HepG2 (cell line): ENCODE measurements around the gene DEUP1. TPM values are rescaled to one million over a fixed set of nuclear protein-coding genes. Genes with fewer than 3 reads are reported as not detected.
"Not testable (repeated sequence)": the region's sequence is repeated elsewhere in the genome, so short reads cannot be mapped to it uniquely, and the experiment has no call there.

Experiments
- ATAC-seq: fragments of 200-7000 bp; cut with Tn5 transposase; 3 replicates; pipeline ENCODE4 v1.9.1; 2020; ENCODE audit warnings: mild to moderate bottlenecking, moderate library complexity
- BruUV-seq: library from RNA; stranded (reverse); fragments of 400-500 nt; replicated peaks from 2 replicates; lab custom pipeline; 2021; lab: Mats Ljungman, UMichigan
- CTCF ChIA-PET: fragments of 300-600 bp; formaldehyde crosslinking; extraction: SDS; loops from one replicate; lab custom pipeline; 2021; ENCODE audit warnings: low total read pairs, inconsistent platforms, low intra/inter-chr PET ratio; lab: Yijun Ruan, JAX
- POLR2A ChIA-PET: fragments of 350-600 bp; sonication (Branson Sonifier 250); formaldehyde crosslinking; loops from one replicate; lab custom pipeline; 2020; ENCODE audit warnings: antibody characterized with exemption, inconsistent platforms; lab: Yijun Ruan, JAX
- DNase-seq: peaks from one replicate; pipeline ENCODE4 v3.0.0-alpha.2; 2015; ENCODE audit warnings: low spot score
- FAIRE-seq: peaks from 3 replicates; lab custom pipeline; 2011; peaks lifted over from hg19 to GRCh38; lab: Jason Lieb, UNC
- H2AFZ ChIP-seq: one replicate; pipeline ENCODE4 v1.6.1; 2011; ENCODE audit warnings: low read length, inconsistent platforms
- H3K27ac ChIP-seq: fragments of 300-600 bp; 3 replicates; pipeline ENCODE4 v1.8.0; 2011; ENCODE audit warnings: mixed run types, mild to moderate bottlenecking, mixed read lengths, low read length, inconsistent platforms; ENCODE audit not compliant: insufficient read depth; ENCODE audit errors: extremely low read length
- H3K27me3 ChIP-seq, 2 experiments: fragments of 200-600 bp in 1 of 2; 2 replicates in 1 of 2; 3 replicates in 1 of 2; pipeline versions ENCODE4 v1.6.0 to v1.8.0; 2011; ENCODE audit warnings: low read length in 2 of 2, mild to moderate bottlenecking in 2 of 2, moderate library complexity in 2 of 2, inconsistent platforms in 1 of 2; ENCODE audit not compliant: insufficient read depth in 2 of 2, control insufficient read depth in 1 of 2
- H3K36me3 ChIP-seq, 2 experiments: fragments of 200-600 bp in 1 of 2; replicated peaks in 1 of 2; 2 replicates in 1 of 2; 3 replicates in 1 of 2; pipeline versions ENCODE4 v1.5.1 to v1.8.0; 2011; ENCODE audit warnings: low read length in 2 of 2, inconsistent platforms in 1 of 2; ENCODE audit not compliant: insufficient read depth in 2 of 2, control insufficient read depth in 1 of 2
- H3K4me1 ChIP-seq: 2 replicates; pipeline ENCODE4 v1.5.1; 2012; ENCODE audit warnings: low read length, inconsistent platforms; ENCODE audit not compliant: insufficient read depth
- H3K4me2 ChIP-seq: 2 replicates; pipeline ENCODE4 v1.6.0; 2011; ENCODE audit warnings: low read depth, low read length, inconsistent platforms
- H3K4me3 ChIP-seq, 3 experiments: fragments of 200-600 bp in 1 of 3; sonication (generic), shearing (Covaris generic) in 1 of 3; replicated peaks in 1 of 3; 2 replicates each; pipeline ENCODE4 v1.5.1; 2011 to 2016; ENCODE audit warnings: low read length in 3 of 3, inconsistent platforms in 2 of 3, low read depth in 2 of 3, mild to moderate bottlenecking in 2 of 3, control low read depth in 1 of 3, mixed read lengths in 1 of 3; ENCODE audit not compliant: insufficient read depth in 1 of 3
- H3K79me2 ChIP-seq: one replicate; pipeline ENCODE4 v1.6.1; 2011; ENCODE audit warnings: low read length, inconsistent platforms; ENCODE audit not compliant: insufficient read depth
- H3K9ac ChIP-seq: 2 replicates; pipeline ENCODE4 v1.6.0; 2011; ENCODE audit warnings: mild to moderate bottlenecking, low read depth, low read length, inconsistent platforms; ENCODE audit not compliant: insufficient read depth
- H3K9me3 ChIP-seq: 2 replicates; pipeline ENCODE4 v1.5.1; 2012; ENCODE audit warnings: mild to moderate bottlenecking, low read length
- H4K20me1 ChIP-seq: 2 replicates; pipeline ENCODE4 v1.6.0; 2011; ENCODE audit warnings: inconsistent platforms, mild to moderate bottlenecking, low read length, moderate library complexity; ENCODE audit not compliant: insufficient read depth
- HMG20B ChIP-seq: conservative IDR thresholded peaks from 2 replicates; pipeline ENCODE4 v1.6.1; 2016; ENCODE audit warnings: missing genetic modification reagents, missing compliant biosample characterization
- ISL2 ChIP-seq: sonication (generic); formaldehyde crosslinking; IDR thresholded peaks from 2 replicates; pipeline ENCODE4 v1.5.0; 2020; ENCODE audit warnings: missing genetic modification reagents
- SMAD1 ChIP-seq: sonication (generic); formaldehyde crosslinking; IDR thresholded peaks from 2 replicates; pipeline ENCODE4 v1.4.0; 2020; ENCODE audit warnings: missing genetic modification reagents, low read depth, mild to moderate bottlenecking, borderline replicate concordance
- STAG1 ChIP-seq: sonication (generic); formaldehyde crosslinking; IDR thresholded peaks from 2 replicates; pipeline ENCODE4 v1.4.0; 2020; ENCODE audit warnings: missing genetic modification reagents
- ZNF12 ChIP-seq: sonication (generic); formaldehyde crosslinking; IDR thresholded peaks from 2 replicates; pipeline ENCODE4 v1.5.0; 2020; ENCODE audit warnings: missing genetic modification reagents
- ZNF143 ChIP-seq: sonication (generic); formaldehyde crosslinking; IDR thresholded peaks from 2 replicates; pipeline ENCODE4 v1.4.0; 2020; ENCODE audit warnings: missing genetic modification reagents
- WGBS: methylation state at CpG from one replicate; pipeline ENCODE4 v1.1.6; 2017; ENCODE audit warnings: low lambda C conversion rate; 5-methylcytosine and 5-hydroxymethylcytosine counted together
- in situ Hi-C: cut with HindIII; loops from 2 replicates; pipeline ENCODE4 v1.10.0; 2017; ENCODE audit warnings: low pct_unique_long_range_greater_than_20kb; ENCODE audit not compliant: extremely low pct_ligation_motif_present
- intact Hi-C: fragments of 100-400 bp; cut with micrococcal nuclease; formaldehyde crosslinking; loops from one replicate; pipeline ENCODE4 v1.10.0; 2022; ENCODE audit not compliant: unreplicated experiment
- polyA plus RNA-seq, 8 experiments: library from polyadenylated mRNA; depleted of rRNA in 3 of 8; stranded (reverse) in 7 of 8; unstranded in 1 of 8; fragments of >200 nt; fragmentation: Illumina TruSeq in 4 of 8; extraction: Trizol in 4 of 8; gene quantifications; 2 replicates each; pipeline versions ENCODE4 v1.2.1 to v1.2.3, GENCODE V29; 2011 to 2016; ENCODE audit warnings: low read depth in 4 of 8, missing spikeins in 1 of 8, mixed read lengths in 1 of 8; ENCODE audit not compliant: insufficient read depth in 1 of 8
- total RNA-seq, 5 experiments: library from RNA; depleted of rRNA; stranded (reverse); fragments of >200 nt; fragmentation: Illumina TruSeq; extraction: Trizol; gene quantifications; 2 replicates each; pipeline ENCODE4 v1.2.3, GENCODE V29; 2016; ENCODE audit warnings: low read depth in 1 of 5

Gene DEUP1
- total and polyA plus RNA-seq, 2 of the 13 experiments (the other 11 are each of a cell fraction or from before 2014, with no cell fraction given): not detected

GRCh38 chr11:93314399-93314798 is 16.1 kb upstream of the DEUP1 start:
- H3K4me1 ChIP-seq, H3K27ac ChIP-seq, H4K20me1 ChIP-seq, CTCF ChIA-PET, in situ Hi-C loops, BruUV-seq, H3K4me3 ChIP-seq, intact Hi-C loops, H3K27me3 ChIP-seq, DNase-seq, H3K79me2 ChIP-seq, H3K9ac ChIP-seq, POLR2A ChIA-PET, FAIRE-seq, H3K4me2 ChIP-seq, H2AFZ ChIP-seq, ATAC-seq, H3K36me3 ChIP-seq: not testable (repeated sequence)
- 6% methylated on average over 1 of the region's 1 CpG for WGBS
- H3K9me3 ChIP-seq: peaks cover 25% of the 10 kb centered on the region

GRCh38 chr11:93319224-93319839 is 11.2 kb upstream of the DEUP1 start:
- H4K20me1 ChIP-seq: no peaks in the 10 kb centered on the region
- H3K79me2 ChIP-seq: no peaks in the 10 kb centered on the region
- no peaks in the 10 kb centered on the region for H3K27me3 ChIP-seq
- in situ Hi-C loops: no loop called here
- DNase-seq (no peak), FAIRE-seq (no peak), ATAC-seq (no peak)
- H2AFZ ChIP-seq: no peak overlapping the region
- no peaks in the 10 kb centered on the region for H3K4me1 ChIP-seq
- POLR2A ChIA-PET: no interaction called here
- no peak overlapping the region for H3K4me3 ChIP-seq
- H3K9ac ChIP-seq: no peak overlapping the region
- no TSS peak for BruUV-seq
- no peaks in the 10 kb centered on the region for H3K36me3 ChIP-seq
- peaks cover 9% of the 10 kb centered on the region for H3K9me3 ChIP-seq
- intact Hi-C loops: no loop called here
- no peak overlapping the region for H3K4me2 ChIP-seq
- H3K27ac ChIP-seq: no peak overlapping the region
- WGBS: 0% methylated on average over 2 of the region's 2 CpGs
- TF ChIP-seq STAG1 (CRISPR knock-in tag): no peak
- TF ChIP-seq ZNF12 (CRISPR knock-in tag): no peak
- no peak for TF ChIP-seq ISL2 (CRISPR knock-in tag)
- no peak for TF ChIP-seq HMG20B (CRISPR knock-in tag)
- TF ChIP-seq SMAD1 (CRISPR knock-in tag): no peak
- TF ChIP-seq ZNF143: no peak
- CTCF ChIA-PET: no interaction called here
